Neural crest cell (in vitro differentiated cells): ENCODE results near the gene OTOL1. TPM values are rescaled to one million over a fixed set of nuclear protein-coding genes. Genes with fewer than 3 reads are reported as not detected.

Experiments used
- DNase-seq: peaks from one replicate; pipeline ENCODE4 v3.0.0; 2021; ENCODE audit warnings: low read depth, mixed read lengths, low spot score
- H3K27ac Mint-ChIP-seq: one replicate; pipeline ENCODE4 v1.8.0; 2021; ENCODE audit warnings: mild to moderate bottlenecking, mixed read lengths; ENCODE audit not compliant: unreplicated experiment
- H3K27me3 Mint-ChIP-seq: 2 replicates; pipeline ENCODE4 v1.8.0; 2021; ENCODE audit warnings: low read depth, mild to moderate bottlenecking, mixed read lengths
- H3K36me3 Mint-ChIP-seq: 2 replicates; pipeline ENCODE4 v1.8.0; 2021; ENCODE audit warnings: low read depth, mild to moderate bottlenecking, mixed read lengths
- H3K4me1 Mint-ChIP-seq: 2 replicates; pipeline ENCODE4 v1.8.0; 2021; ENCODE audit warnings: mixed read lengths
- H3K4me3 Mint-ChIP-seq: one replicate; pipeline ENCODE4 v1.8.0; 2021; ENCODE audit warnings: mild to moderate bottlenecking, mixed read lengths
- H3K9me3 Mint-ChIP-seq: 2 replicates; pipeline ENCODE4 v1.8.0; 2021; ENCODE audit warnings: mixed read lengths
- long read RNA-seq: library from polyadenylated mRNA; unstranded; transcript quantifications from one replicate; pipeline ENCODE4 v2.0.0, GENCODE V29; 2020
- total RNA-seq: library from RNA; stranded (reverse); gene quantifications from 2 replicates; pipeline ENCODE4 v1.2.1, GENCODE V29; 2021
- TF ChIP-seq, protein P1 (sequence below): fragments of 200-600 bp; sonication (generic); conservative IDR thresholded peaks from 2 replicates; pipeline ENCODE4 v1.5.0; 2021; ENCODE audit warnings: antibody characterized with exemption, mild to moderate bottlenecking

The OTOL1 gene
- total RNA-seq, result 0.16 TPM in 1 of 2 replicates, not detected in the other
- long read RNA-seq, result 0 reads

DNA sequence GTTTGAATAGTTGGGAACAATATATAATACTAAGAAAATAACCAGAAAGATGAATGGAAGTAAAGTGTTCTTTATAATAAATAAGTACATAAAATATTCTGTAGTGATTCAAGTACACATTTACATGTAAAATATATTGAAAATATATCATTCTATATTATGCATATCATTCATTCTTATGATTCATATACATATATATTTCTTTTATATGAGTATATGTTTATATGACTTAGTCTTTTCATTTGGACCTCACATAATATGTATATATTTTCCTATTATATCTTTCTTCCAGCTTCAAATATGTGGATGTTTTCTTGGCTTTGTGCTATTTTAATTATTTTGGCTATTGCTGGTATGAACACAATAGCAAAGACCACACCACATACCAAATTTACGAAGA, at the start of gene OTOL1:
TSS of gene OTOL1 (plus strand) at position 301 of the 400 bp plus-strand sequence. CDS start at position 301, 0 bp downstream.
- Mint-ChIP-seq H3K27me3 (no peaks in the 10 kb centered on the region), H3K9me3 (peaks cover 6% of the 10 kb centered on the region), H3K4me3 (no peak within 1 kb of the TSS), H3K36me3 (peaks cover 3% of the 10 kb centered on the region), H3K4me1 (no peaks in the 10 kb centered on the region), H3K27ac (no peak within 1 kb of the TSS)
- no peak for DNase-seq
- TF ChIP-seq, protein P1, sequence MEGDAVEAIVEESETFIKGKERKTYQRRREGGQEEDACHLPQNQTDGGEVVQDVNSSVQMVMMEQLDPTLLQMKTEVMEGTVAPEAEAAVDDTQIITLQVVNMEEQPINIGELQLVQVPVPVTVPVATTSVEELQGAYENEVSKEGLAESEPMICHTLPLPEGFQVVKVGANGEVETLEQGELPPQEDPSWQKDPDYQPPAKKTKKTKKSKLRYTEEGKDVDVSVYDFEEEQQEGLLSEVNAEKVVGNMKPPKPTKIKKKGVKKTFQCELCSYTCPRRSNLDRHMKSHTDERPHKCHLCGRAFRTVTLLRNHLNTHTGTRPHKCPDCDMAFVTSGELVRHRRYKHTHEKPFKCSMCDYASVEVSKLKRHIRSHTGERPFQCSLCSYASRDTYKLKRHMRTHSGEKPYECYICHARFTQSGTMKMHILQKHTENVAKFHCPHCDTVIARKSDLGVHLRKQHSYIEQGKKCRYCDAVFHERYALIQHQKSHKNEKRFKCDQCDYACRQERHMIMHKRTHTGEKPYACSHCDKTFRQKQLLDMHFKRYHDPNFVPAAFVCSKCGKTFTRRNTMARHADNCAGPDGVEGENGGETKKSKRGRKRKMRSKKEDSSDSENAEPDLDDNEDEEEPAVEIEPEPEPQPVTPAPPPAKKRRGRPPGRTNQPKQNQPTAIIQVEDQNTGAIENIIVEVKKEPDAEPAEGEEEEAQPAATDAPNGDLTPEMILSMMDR, result no peak

DNA sequence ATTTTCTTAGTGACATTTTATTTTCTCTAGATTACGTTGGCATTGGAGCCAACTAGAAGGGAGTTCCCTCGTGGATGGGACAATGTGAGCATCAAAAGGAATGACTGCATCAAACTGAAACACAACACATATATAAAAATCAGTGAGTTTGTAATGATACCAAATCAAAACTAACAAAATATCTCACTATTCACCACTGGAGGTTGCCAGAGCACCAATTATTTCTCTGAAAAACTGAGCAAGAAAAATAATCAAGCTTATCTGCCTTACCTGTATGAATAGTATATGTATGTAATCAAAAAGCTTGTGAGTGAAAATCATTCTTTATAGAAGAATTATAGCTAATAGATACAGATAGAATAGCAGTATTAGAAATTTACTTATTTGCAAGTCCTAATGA, 46.8 kb upstream of the OTOL1 start:
- Mint-ChIP-seq H3K9me3 (peaks cover 5% of the 10 kb centered on the region), H3K4me1 (peaks cover 24% of the 10 kb centered on the region), H3K4me3 (no peak overlapping the region), H3K27ac (no peak overlapping the region), H3K36me3 (no peaks in the 10 kb centered on the region), H3K27me3 (no peaks in the 10 kb centered on the region)
- no peak for DNase-seq
- TF ChIP-seq, protein P1, result no peak

DNA sequence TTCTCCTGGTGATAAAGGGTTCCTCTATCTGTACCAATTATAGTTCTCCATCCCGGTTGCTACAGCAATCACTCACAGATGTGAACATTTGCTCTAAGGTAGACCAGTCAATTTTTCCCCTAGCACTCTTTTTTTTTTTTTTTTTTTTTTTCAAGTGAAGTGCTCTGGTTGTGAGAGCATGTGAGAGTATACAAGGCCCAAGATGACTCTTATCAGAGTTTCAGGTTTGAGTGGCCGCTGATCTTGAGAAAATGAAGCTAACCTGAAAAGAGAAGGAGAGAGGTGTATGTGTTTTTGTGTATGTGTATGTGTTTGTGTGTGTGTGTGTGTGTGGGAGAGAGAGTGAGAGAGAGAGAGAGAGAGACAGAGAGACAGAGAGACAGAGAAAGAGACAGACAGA, 44.4 kb upstream of the OTOL1 start:
- peaks cover 33% of the 10 kb centered on the region for H3K4me1 Mint-ChIP-seq
- peaks cover 8% of the 10 kb centered on the region for H3K36me3 Mint-ChIP-seq
- TF ChIP-seq, protein P1, result no peak
- H3K27me3 Mint-ChIP-seq, result no peaks in the 10 kb centered on the region
- H3K4me3 Mint-ChIP-seq, result no peak overlapping the region
- H3K9me3 Mint-ChIP-seq, result peaks cover 11% of the 10 kb centered on the region
- no peak for DNase-seq
- H3K27ac Mint-ChIP-seq, result no peak overlapping the region

DNA sequence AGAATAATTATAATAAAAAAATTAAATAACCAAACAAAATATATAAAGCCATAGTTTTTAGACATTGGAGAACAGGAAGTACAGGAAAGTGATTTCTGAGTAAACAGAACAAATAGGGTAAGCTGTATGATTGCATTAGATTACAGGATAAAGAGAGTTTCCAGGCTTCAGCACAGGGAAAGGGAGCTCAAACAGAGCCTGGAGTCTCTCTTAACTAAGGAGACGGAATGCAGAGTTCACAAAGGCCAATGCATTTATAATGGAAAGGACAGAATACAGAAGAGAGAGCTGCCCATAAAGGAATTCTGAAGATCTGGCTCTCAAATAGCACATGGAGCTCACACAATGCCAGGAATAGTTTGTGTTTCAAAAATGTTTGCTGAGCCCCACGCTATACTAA, 42.0 kb upstream of the OTOL1 start:
- no peak for DNase-seq
- Mint-ChIP-seq H3K4me3 (no peak overlapping the region), H3K36me3 (peaks cover 13% of the 10 kb centered on the region), H3K4me1 (peaks cover 33% of the 10 kb centered on the region), H3K9me3 (peaks cover 12% of the 10 kb centered on the region), H3K27ac (peak overlapping the region; percentile 90), H3K27me3 (no peaks in the 10 kb centered on the region)
- TF ChIP-seq, protein P1, result no peak

DNA sequence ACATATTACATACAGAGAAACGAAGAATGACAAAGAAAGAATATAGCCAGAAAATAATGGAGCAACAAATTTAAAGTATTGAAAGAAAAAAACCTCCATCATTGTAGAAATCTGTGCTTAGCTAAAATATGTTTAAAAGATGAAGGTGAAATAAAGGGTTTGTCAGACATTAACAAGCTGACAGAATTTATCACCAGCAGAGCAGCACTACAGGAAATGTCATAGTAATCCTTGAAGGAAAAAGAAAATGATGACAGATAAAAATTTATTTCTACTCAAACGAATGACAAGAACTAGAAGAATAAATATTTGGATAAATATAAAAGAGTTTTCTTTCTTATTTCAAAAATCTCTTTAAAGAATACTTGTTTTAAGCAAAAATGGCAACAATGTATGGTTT, 40.6 kb upstream of the OTOL1 start:
- TF ChIP-seq, protein P1, result no peak
- H3K9me3 Mint-ChIP-seq, result peaks cover 12% of the 10 kb centered on the region
- peaks cover 13% of the 10 kb centered on the region for H3K36me3 Mint-ChIP-seq
- H3K4me3 Mint-ChIP-seq, result no peak overlapping the region
- peaks cover 33% of the 10 kb centered on the region for H3K4me1 Mint-ChIP-seq
- DNase-seq, result no peak
- H3K27ac Mint-ChIP-seq, result no peak overlapping the region
- no peaks in the 10 kb centered on the region for H3K27me3 Mint-ChIP-seq

GRCh38 chr3:161462138-161462537, 34.5 kb upstream of the OTOL1 start:
- Mint-ChIP-seq H3K36me3 (peaks cover 19% of the 10 kb centered on the region), H3K9me3 (peaks cover 15% of the 10 kb centered on the region), H3K4me3 (no peak overlapping the region), H3K27ac (no peak overlapping the region), H3K4me1 (no peaks in the 10 kb centered on the region), H3K27me3 (no peaks in the 10 kb centered on the region)
- TF ChIP-seq, protein P1, result no peak
- no peak for DNase-seq
